HG02970 (cell line): Measurements from ENCODE around the gene KCTD10.

Experiments used
- ATAC-seq: cut with Tn5 transposase; IDR thresholded peaks from one replicate; pipeline ENCODE4 v1.9.1; 2021; ENCODE audit warnings: mild to moderate bottlenecking, moderate library complexity, moderate number of reproducible peaks; ENCODE audit not compliant: unreplicated experiment, low FRiP score

KCTD10 gene

DNA sequence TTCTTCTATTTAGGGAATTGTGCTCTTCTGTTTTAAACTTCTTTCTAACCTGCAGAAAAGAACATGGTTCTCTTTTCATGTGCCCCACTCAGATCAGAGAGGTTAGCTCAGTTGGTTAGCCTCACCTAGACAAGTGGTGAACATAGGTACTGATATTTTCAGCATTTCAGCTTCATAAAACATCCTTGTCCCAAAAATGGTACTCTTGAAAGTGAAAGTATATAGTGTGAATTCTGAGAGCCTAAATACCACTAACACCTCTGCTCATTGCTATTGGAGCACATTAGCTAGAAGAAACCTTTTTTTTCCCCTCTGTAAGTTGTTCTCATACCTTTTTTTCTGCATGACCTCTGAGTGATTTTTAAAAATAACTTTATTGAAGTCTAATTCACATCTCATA, 17.9 kb upstream of the KCTD10 start:
- no peak for ATAC-seq

DNA sequence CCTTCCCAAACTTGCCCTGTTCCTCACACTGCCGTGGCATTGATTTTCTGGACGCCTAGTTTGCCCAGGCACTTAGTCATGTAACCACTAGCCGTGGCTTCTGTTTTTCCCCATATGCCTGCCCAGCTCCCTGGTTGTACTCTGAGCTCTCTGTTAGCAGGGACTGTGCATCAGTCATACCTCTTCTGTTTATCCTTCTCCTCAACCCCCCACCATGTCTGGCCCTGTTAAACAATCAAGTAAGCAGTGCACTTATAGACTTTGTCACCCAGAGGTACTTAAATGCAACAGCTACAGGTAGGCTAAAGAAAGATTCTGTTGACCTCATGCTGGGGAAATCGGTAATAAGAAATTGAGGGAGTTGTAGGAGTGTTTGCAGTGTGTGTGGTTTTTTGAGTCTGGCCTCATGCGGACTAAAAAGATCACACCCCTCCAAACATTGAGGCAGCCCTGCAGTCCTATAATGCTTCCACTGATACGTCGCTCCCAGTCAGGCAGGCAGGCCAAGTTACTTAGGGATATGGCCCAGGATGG, 17.3 kb upstream of the KCTD10 start:
- ATAC-seq: no peak

DNA sequence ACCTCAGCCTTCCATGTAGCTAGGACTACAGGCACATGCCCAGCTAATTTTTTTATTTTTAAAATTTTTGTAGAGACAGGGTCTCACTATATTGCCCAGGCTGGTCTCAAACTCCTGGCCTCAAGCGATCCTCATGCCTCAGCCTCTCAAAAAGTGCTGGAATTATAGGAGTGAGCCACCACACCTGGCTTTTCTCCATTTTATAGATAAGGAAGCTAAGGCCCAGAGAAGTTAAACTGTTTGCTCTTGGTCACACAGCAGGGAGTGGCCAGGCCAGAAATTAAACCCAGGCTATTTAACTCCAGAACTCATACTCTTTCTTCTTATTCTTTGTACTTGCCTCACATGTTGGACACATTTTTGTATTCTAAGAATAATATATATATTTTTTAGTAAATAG, 16.8 kb upstream of the KCTD10 start:
- ATAC-seq: no peak

DNA sequence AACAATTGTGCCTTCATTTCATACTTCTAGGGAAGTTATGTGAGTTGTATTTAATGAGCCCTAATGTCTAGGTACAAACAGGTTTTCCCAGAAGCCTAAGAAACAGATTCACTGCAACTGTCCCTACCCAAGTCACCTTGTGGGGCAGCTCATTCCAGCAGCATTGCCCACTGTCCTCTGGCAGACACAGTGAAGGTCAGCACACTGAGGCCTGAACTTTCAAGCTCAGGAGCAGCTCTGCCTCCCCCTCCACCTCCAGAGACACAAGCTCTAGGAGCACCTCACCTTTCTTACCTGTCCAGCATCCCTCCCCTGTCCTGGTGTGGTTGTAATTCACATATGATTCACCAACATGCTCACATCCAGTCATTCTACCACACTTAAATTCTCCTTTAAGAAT, 16.0 kb upstream of the KCTD10 start:
- no peak for ATAC-seq

DNA sequence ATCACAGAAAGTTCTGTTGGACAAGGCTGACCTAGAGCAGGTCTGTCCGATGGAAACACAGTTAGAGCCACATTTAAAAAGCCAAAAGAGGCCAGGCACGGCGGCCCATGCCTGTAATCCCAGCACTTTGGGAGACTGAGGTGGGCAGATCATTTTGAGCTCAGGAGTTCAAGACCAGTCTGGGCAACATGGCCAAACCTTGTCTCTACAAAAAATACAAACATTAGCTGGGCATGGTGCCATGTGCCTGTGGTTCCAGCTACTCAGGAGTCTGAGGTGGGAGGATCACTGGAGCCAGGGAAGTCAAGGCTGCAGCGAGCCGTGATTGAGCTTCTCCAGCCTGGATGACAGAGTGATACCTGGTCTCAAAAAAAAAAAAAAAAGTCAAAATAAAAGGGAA, 15.3 kb upstream of the KCTD10 start:
- no peak for ATAC-seq

DNA sequence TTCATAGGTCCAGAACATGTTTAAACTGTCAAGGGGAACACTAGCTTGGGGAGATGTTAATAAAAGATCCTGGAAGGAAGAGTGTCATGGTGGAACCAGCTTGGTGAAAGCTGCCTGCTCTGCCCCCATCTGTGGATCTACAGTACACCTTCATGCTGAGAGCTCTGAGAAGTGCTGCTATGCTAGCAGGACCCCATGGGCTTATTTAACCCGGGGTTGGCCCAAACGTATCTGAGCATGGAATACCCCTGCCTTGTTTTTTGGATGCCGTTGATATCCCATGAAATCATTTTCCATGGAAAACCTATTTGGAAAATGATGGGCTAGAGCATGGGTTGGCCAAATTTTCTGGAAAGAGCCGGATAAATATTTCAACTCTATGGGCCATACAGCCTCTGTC, 14.6 kb upstream of the KCTD10 start:
- no peak for ATAC-seq

DNA sequence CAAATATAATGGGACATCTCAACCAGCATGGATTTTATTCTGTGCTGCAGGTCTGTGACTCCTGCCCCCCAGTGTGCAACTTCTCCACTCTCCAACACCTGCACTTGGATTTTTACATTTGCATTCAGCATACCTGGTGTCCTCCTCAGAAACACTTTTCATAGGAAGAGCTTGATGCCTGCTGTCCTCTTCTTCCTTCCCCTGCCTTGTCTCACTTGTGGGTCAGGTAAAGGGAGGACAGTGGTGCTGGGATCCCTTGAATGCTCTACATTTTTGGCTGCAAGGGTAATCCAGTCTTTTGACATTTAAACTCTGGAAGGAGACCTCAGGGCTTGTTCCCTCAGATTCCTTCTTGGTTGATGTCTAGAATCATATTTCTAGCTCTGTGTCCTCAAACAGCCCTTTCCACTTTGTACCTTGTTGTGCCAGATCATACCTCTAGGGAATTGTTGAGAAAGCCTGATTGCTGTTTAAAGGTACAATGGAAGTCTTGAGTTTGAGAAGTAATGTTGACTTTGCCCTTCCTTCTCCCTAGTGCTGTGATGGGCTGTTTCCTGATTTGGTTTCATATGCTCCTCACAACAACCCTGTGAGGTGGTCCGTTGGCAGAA, 13.0 kb upstream of the KCTD10 start:
- ATAC-seq: no peak

DNA sequence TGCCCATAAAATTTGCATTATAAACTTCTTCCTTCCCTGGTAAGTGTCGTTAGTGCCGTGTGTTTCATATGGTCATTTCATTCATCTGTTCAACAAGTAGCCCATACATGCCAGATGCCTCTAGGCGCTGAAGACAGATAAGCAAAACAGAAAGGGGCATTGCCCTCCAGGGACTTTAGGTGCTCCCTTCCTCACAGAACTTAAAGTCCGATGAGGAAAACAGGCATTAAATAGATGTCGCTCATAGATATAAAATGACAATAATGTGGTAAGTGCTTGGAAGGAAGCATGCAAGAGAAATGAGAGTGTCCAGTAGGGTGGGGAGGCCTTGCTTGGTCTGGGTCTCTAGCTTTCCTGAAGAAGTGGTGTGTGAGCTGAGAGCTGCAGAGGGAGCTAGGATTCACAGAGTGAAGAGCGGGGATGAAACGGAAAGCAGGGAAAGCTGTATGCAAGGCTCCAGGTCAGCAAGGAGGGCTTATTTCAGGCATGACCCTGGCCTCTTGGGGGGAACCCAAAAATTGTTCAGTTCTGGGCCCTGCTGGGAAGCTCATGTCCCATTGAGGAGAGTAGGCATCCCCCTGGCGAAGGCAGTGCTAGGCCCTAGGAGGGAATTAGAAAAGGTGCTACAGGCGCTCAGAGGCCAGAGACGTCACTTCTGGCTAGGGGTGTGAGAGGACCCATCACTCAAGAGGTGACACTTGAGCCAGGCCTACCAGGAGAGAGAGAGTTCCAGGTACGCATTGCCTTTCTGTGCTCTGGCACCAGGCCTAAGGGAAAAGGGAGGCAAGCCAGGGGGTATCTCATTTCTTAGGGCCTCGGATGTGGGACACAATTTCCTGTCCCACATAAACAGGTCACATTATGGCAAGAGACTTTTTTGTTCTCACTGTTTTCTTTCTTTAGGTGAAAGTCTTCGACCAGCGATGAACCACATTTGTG, 12.2 kb upstream of the KCTD10 start:
- ATAC-seq: no peak

DNA sequence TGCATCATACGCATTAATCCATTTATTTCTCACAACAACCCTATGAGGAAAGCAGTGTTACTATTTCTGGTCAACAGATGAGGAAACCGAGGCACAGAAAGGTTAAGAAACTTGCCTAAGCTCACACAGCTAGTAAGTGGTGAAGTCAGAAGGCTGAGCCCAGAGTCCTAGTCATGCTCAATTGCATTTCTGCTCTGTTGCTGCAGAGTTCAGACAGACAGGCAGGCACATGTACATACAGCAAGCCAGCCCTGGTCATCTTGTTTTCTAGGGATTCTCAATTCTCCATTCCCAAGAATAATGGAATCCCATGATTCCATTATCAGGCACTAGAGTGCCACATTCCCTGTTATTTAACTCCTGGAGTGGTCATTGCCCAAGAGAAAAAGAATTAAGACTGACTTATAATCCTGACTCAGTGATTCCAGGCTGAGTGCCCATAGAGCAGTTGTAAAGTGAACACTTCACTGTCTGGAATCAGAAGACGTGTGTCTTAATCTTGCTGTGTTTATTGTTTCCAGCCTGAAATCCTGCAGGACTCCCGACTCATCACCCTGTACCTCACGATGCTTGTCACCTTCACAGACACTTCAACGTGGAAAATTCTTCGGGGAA, 11.1 kb upstream of the KCTD10 start:
- no peak for ATAC-seq

DNA sequence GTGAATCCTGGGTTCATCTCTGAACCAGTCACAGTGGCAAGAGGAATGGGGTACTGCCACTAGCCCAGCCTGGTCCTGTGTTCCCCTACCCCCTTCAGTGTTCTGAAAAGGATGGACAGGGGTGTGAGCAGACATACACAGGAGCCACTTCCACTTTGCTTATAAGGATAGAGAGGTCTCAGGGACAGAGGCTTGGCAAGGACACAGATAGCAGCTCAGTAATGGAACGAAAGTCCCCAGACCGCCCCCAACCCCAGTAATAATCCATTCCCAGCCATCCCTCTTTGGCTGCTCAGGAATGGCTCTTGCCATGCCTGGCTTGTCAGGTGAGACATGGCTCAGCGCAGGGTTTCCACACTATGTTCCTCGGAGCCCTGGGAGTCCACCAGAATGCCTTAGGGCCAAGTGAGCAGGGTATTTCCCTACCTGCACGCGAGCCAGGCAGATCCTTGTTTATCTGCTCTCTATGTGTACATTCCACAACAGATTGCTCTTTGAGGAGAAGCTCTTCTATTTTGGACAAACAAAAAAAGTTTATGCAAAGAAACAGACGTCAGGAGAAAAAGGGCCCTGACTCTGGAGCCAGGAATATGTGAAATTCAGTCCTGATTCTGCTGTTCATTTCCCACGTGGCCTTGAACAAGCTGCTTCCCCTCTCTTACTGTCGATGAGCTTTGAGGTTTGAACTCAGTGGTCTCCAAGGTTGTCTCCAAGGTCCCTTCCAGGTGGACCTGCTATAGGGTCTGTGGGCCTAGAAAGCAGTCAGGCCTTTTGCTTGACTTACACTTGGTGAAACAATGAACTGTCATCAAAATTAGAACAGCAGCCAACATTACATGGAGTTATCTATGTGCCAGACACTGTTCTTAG, 10.3 kb upstream of the KCTD10 start:
- ATAC-seq: no peak

DNA sequence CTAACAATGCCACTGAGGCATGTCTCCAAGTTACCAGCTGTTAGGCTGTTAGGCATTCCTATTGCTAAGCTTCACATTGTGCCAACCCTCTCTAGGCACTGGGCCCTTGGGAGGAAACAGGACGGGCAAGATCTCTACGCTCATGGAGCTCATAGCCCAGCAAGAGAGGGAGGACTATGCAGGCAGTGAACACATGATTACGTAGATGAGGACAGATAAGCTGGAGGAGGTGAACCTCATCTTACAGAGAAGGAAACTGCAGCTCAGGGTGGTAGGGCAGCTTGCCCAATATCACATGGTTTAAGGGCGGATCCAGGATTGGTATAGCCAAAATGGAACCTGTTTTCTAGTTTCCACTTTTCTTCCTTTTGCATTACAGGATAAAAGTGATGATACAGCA, 8.1 kb upstream of the KCTD10 start:
- no peak for ATAC-seq

DNA sequence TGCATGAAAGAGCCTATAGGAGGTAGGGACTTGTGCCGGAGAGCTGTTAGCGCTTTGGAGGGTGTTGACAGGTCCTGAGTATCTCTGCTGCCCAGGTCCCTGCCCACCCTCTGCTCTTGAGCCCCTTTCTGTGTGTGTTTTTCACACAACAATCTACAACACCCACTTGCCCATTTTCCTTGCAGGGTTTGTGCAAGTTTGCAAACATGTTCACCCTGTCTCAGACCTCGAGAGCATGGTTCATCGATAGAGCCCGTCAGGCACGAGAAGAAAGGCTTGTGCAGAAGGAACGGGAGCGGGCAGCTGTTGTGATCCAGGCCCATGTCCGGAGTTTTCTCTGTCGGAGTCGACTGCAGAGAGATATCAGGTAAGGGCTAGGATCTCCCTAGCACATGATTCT, 6.2 kb upstream of the KCTD10 start:
- no peak for ATAC-seq

DNA sequence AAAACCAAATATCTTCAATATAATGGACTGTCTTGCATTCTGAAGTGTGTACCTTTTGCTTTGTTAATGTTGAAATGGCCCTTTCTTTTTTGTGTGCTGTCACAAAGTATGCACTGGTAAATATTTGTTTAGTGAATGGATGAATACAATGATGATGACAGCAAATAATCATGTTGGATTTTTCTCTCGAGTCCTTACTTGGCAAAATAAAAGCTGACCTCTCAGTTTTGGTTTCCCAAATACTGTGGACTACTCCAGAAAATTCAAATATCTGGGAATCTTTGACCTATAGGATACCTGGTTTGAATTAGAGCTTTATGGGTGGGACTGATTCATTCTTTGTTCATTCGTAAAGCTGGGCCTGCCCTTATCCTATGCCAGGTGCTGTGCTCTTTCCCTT, 5.8 kb upstream of the KCTD10 start:
- ATAC-seq: no peak

DNA sequence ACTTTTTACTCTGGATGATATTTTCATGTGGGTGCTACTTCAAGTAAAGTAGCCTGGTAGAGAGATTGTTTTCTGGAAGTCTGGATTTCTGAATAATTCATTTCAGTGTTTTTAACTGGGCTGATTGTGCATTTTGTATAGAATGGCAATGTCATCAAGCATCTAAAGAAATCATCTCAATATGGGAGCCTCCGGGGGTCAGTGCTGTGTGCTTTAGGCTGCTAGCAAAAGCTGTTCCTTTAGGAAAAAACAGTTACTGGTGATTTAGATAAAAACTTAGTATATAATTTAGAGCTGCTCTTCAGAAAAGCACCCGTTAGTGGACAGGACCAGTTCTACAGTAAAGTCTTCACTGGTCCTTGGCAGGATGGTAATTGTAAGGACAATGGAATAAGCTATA, 5.4 kb upstream of the KCTD10 start:
- no peak for ATAC-seq

DNA sequence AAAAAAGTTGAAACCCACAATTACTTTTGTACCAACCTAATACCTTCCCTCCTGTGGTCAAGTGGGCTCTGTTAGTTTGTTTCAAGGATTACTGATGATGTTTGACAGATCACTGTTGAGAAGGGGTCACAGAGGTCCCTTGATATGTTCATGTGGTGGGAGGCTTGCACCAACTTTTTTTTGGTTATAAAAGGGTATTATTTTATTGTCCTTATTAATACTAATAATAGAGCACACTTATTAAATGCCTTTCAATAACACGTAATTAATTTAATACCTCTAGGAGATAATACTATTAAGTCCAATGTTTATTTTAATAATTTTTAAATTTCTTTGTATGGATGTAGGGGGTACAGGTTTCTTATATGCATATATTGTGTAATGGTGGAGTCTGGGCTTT, 4.8 kb upstream of the KCTD10 start:
- ATAC-seq: no peak

DNA sequence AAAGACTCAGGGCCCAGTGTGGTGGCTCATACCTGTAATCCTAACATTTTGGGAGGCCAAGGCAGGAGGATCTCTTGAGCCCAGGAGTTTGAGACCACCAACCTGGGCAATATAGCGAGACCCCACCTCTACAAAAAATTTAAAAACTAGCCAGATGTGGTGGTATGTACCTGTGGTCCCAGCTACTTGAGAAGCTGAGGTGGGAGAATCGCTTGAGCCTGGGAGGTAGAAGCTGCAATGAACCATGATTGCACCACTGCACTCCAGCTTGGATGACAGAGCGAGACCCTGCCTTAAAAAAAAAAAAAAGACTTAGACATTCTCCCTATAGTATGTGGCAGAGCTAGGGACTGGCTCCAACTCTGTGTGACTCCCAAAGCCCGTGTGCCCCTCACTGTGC, 3.3 kb upstream of the KCTD10 start:
- ATAC-seq: no peak

DNA sequence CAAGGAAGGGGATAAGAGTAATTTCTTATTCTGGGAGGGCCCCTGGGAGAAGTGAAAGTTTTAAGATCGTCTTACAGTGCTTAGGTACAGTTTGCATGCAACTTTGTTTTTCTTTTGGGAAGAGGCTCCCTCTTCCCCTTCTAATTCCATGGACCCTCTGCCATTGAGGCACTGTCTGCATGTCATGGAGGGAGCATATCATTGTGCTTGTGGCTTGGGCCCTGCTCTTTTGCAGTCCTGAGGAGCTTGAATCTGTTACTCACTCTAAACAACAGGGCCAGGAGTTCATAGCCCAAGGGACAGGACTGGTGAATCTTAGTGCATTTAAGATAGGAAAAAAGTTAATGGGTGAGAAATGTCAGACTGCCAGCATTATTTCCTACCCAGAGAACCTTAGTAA, 2.7 kb upstream of the KCTD10 start:
- no peak for ATAC-seq

DNA sequence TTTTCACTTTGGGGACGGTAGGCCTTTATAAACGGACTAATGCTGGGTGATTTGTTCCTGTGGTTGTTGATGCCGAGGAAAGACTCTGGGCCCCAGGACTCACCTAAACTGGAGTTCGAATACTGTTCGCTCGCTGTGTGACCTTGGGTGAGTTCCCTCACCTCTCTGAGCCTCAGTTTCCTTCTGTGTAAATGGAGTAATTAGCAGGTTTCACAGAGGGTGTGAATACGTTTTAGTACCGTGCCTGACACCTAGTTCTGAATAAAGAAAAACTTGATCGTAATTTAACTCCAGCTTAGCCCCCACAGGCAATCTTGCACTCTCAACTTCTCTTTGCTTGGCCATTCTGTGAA, 839 bp upstream of the KCTD10 start:
- ATAC-seq: no peak

DNA sequence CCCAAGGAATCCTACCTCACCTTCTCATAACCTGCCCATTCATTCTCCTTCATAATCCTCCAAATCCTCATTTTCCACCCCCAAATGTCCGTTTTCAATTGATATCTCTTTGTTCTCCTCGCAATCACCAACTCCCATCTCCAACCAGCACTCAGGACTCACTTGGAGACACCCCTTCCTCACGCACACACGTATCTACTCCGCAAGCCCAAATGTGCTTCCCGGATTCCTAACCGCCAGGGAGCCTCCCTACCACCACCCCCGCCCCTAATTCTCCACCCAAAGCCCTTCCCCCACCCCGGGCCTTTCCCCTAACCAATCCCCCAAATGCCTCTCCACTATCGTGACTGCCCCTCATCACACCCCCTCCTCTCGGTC, 304 bp downstream of the KCTD10 start:
- no peak for ATAC-seq

DNA sequence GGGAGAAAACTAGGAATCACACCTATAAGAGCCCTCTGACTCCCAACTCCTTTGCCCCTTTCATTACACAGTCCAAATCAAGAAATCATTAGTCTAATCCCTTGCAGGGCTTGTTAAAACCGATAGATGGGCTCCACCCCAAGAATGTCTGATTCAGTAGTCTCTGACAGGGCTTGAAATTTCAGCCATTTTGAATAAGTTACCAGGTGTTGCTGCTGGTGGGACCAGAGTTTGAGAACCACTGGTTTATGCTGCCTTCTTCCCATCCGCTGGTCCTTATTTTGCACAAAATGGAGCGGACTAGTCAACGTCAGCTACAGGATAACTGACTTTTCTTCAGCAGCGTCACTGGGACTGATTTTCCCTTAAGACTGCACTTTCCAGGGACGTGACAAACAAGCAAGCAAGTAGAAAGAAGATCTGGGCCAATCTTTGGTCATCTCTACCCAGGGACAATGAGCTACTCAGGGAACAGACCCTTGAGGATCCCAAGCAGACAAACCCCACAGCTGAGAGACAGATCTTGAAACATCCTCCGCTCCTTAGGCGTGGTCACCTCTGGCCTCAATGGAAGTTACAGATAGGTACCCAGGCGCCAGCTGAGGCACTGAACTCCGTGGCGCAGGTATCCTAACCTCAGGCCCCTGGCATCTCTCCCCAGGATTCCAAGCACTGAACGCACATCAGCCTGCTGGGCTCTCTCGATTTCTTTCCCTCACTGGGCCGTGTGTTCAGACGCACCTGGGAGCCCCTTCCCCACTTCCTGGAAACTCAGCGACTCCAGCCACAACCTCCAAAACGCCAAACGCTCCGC, 900 bp downstream of the KCTD10 start:
- ATAC-seq: no peak
